Activated CD4-positive, alpha-beta T cell treated with anti-CD3 and anti-CD28 coated beads, Interleukin-2, amount 10 ng/mL, durations not matched to agents 24 days and 14 days (primary cell): ENCODE results near the gene TMEM181. TPM values are rescaled to one million over a fixed set of nuclear protein-coding genes. Genes with fewer than 3 reads are reported as not detected.

Experiments used
- DNase-seq: peaks from one replicate; pipeline ENCODE4 v3.0.0; 2022
- H3K27ac Mint-ChIP-seq: one replicate; pipeline ENCODE4 v1.8.0; 2022; ENCODE audit warnings: mild to moderate bottlenecking, mixed read lengths
- H3K27me3 Mint-ChIP-seq: one replicate; pipeline ENCODE4 v1.8.0; 2022; ENCODE audit warnings: mixed read lengths
- H3K36me3 Mint-ChIP-seq: one replicate; pipeline ENCODE4 v1.8.0; 2022; ENCODE audit warnings: low read depth, mild to moderate bottlenecking, mixed read lengths
- H3K4me1 Mint-ChIP-seq: one replicate; pipeline ENCODE4 v1.8.0; 2021; ENCODE audit warnings: mixed read lengths
- H3K4me3 Mint-ChIP-seq: one replicate; pipeline ENCODE4 v1.8.0; 2022; ENCODE audit warnings: mild to moderate bottlenecking, moderate library complexity, mixed read lengths
- H3K9me3 Mint-ChIP-seq: one replicate; pipeline ENCODE4 v1.8.0; 2021; ENCODE audit warnings: mixed read lengths
- intact Hi-C: fragments of 100-400 bp; cut with micrococcal nuclease; formaldehyde crosslinking; loops from one replicate; pipeline ENCODE4 v1.15.1; 2023
- total RNA-seq: library from RNA; stranded (reverse); gene quantifications from 2 replicates; pipeline ENCODE4 v1.2.3, GENCODE V29; 2022

TMEM181 gene
- total RNA-seq, 1 donor from 2014 or later = 17.8 TPM

GRCh38 chr6:158561938-158562337 is 2.0 kb downstream of the TMEM181 start:
- Mint-ChIP-seq H3K27me3 (peaks cover 2% of the 10 kb centered on the region), H3K4me3 (peak overlapping the region; percentile 98), H3K9me3 (no peaks in the 10 kb centered on the region), H3K27ac (no peak overlapping the region), H3K4me1 (peaks cover 51% of the 10 kb centered on the region), H3K36me3 (peaks cover 20% of the 10 kb centered on the region)
- DNase-seq = no peak
- intact Hi-C loops = loop anchor here (2.0 to 5.0 kb wide), 4 partner anchors 25 to 330 kb away; partner anchors contain the start of gene DYNLT1

GRCh38 chr6:158564243-158565121 is 4.6 kb downstream of the TMEM181 start:
- H3K4me1 Mint-ChIP-seq = peaks cover 62% of the 10 kb centered on the region
- intact Hi-C loops = loop anchor here (5.0 kb wide), 2 partner anchors 78 to 332 kb away; partner anchors contain the start of gene DYNLT1
- H3K27me3 Mint-ChIP-seq = no peaks in the 10 kb centered on the region
- peaks cover 25% of the 10 kb centered on the region for H3K36me3 Mint-ChIP-seq
- H3K4me3 Mint-ChIP-seq = peak overlapping the region; percentile 38
- peak overlapping the region; percentile 52 for H3K27ac Mint-ChIP-seq
- H3K9me3 Mint-ChIP-seq = no peaks in the 10 kb centered on the region
- DNase-seq = no peak

GRCh38 chr6:158565122-158565429 is 5.2 kb downstream of the TMEM181 start:
- Mint-ChIP-seq H3K9me3 (no peaks in the 10 kb centered on the region), H3K27me3 (no peaks in the 10 kb centered on the region), H3K4me1 (peaks cover 64% of the 10 kb centered on the region), H3K4me3 (no peak overlapping the region), H3K27ac (no peak overlapping the region), H3K36me3 (peaks cover 26% of the 10 kb centered on the region)
- no peak for DNase-seq
- intact Hi-C loops = no loop called here

- Mint-ChIP-seq H3K36me3 (peaks cover 29% of the 10 kb centered on the region), H3K27me3 (no peaks in the 10 kb centered on the region), H3K9me3 (no peaks in the 10 kb centered on the region), H3K4me1 (peaks cover 66% of the 10 kb centered on the region), H3K4me3 (no peak overlapping the region), H3K27ac (no peak overlapping the region)
- DNase-seq = no peak
- intact Hi-C loops = no loop called here
Observed at GRCh38 chr6:158565482-158566040, 5.7 kb downstream of the TMEM181 start.

- no peak overlapping the region for H3K27ac Mint-ChIP-seq
- intact Hi-C loops = no loop called here
- H3K36me3 Mint-ChIP-seq = peaks cover 28% of the 10 kb centered on the region
- peaks cover 62% of the 10 kb centered on the region for H3K4me1 Mint-ChIP-seq
- no peaks in the 10 kb centered on the region for H3K9me3 Mint-ChIP-seq
- H3K27me3 Mint-ChIP-seq = no peaks in the 10 kb centered on the region
- no peak overlapping the region for H3K4me3 Mint-ChIP-seq
- no peak for DNase-seq
Observed at GRCh38 chr6:158566207-158566818, 6.4 kb downstream of the TMEM181 start.

- peaks cover 32% of the 10 kb centered on the region for H3K36me3 Mint-ChIP-seq
- intact Hi-C loops = no loop called here
- peaks cover 55% of the 10 kb centered on the region for H3K4me1 Mint-ChIP-seq
- no peaks in the 10 kb centered on the region for H3K9me3 Mint-ChIP-seq
- DNase-seq = no peak
- H3K27ac Mint-ChIP-seq = peak overlapping the region; percentile 8
- peak overlapping the region; percentile 77 for H3K4me3 Mint-ChIP-seq
- no peaks in the 10 kb centered on the region for H3K27me3 Mint-ChIP-seq
Observed at GRCh38 chr6:158567152-158567551, 7.3 kb downstream of the TMEM181 start.

GRCh38 chr6:158567871-158568401 is 8.0 kb downstream of the TMEM181 start:
- peak overlapping the region; percentile 77 for H3K4me3 Mint-ChIP-seq
- H3K36me3 Mint-ChIP-seq = peaks cover 36% of the 10 kb centered on the region
- peak; percentile 66 for DNase-seq
- peak overlapping the region; percentile 87 for H3K27ac Mint-ChIP-seq
- no peaks in the 10 kb centered on the region for H3K9me3 Mint-ChIP-seq
- intact Hi-C loops = no loop called here
- no peaks in the 10 kb centered on the region for H3K27me3 Mint-ChIP-seq
- H3K4me1 Mint-ChIP-seq = peaks cover 59% of the 10 kb centered on the region

- Mint-ChIP-seq H3K27ac (peak overlapping the region; percentile 87), H3K4me1 (peaks cover 61% of the 10 kb centered on the region), H3K9me3 (no peaks in the 10 kb centered on the region), H3K27me3 (no peaks in the 10 kb centered on the region), H3K36me3 (peaks cover 39% of the 10 kb centered on the region), H3K4me3 (peak overlapping the region; percentile 77)
- intact Hi-C loops = no loop called here
- no peak for DNase-seq
Observed at GRCh38 chr6:158568549-158568948, 8.7 kb downstream of the TMEM181 start.

GRCh38 chr6:158569036-158569435 is 9.1 kb downstream of the TMEM181 start:
- Mint-ChIP-seq H3K36me3 (peaks cover 41% of the 10 kb centered on the region), H3K4me3 (no peak overlapping the region), H3K9me3 (no peaks in the 10 kb centered on the region), H3K27ac (peak overlapping the region; percentile 10), H3K27me3 (no peaks in the 10 kb centered on the region), H3K4me1 (peaks cover 59% of the 10 kb centered on the region)
- no peak for DNase-seq
- intact Hi-C loops = no loop called here

GRCh38 chr6:158570681-158570962 is 10.7 kb downstream of the TMEM181 start:
- Mint-ChIP-seq H3K27ac (no peak overlapping the region), H3K36me3 (peaks cover 43% of the 10 kb centered on the region), H3K27me3 (no peaks in the 10 kb centered on the region), H3K4me3 (no peak overlapping the region), H3K4me1 (peaks cover 51% of the 10 kb centered on the region), H3K9me3 (no peaks in the 10 kb centered on the region)
- intact Hi-C loops = no loop called here
- no peak for DNase-seq

- H3K4me1 Mint-ChIP-seq = peaks cover 46% of the 10 kb centered on the region
- intact Hi-C loops = no loop called here
- no peaks in the 10 kb centered on the region for H3K27me3 Mint-ChIP-seq
- no peaks in the 10 kb centered on the region for H3K9me3 Mint-ChIP-seq
- no peak for DNase-seq
- peaks cover 46% of the 10 kb centered on the region for H3K36me3 Mint-ChIP-seq
- H3K4me3 Mint-ChIP-seq = no peak overlapping the region
- H3K27ac Mint-ChIP-seq = no peak overlapping the region
Observed at GRCh38 chr6:158571826-158572652, 12.1 kb downstream of the TMEM181 start.

- Mint-ChIP-seq H3K36me3 (peaks cover 54% of the 10 kb centered on the region), H3K4me1 (peaks cover 43% of the 10 kb centered on the region), H3K27ac (peak overlapping the region; percentile 10), H3K9me3 (no peaks in the 10 kb centered on the region), H3K27me3 (no peaks in the 10 kb centered on the region), H3K4me3 (no peak overlapping the region)
- no peak for DNase-seq
- intact Hi-C loops = no loop called here
Observed at GRCh38 chr6:158572653-158573541, 13.0 kb downstream of the TMEM181 start.

GRCh38 chr6:158573542-158573931 is 13.6 kb downstream of the TMEM181 start:
- Mint-ChIP-seq H3K4me3 (no peak overlapping the region), H3K9me3 (no peaks in the 10 kb centered on the region), H3K4me1 (peaks cover 36% of the 10 kb centered on the region), H3K27ac (no peak overlapping the region), H3K36me3 (peaks cover 58% of the 10 kb centered on the region), H3K27me3 (no peaks in the 10 kb centered on the region)
- intact Hi-C loops = no loop called here
- no peak for DNase-seq
